Aortic smooth muscle cell (primary cell): ENCODE results near the gene GPNMB. TPM values are rescaled to one million over a fixed set of nuclear protein-coding genes. Genes with fewer than 3 reads are reported as not detected.

Experiments used
- total RNA-seq: library from RNA; depleted of rRNA; stranded (reverse); fragments of >200 nt; gene quantifications from 2 replicates; pipeline ENCODE4 v1.2.3, GENCODE V29; 2014

GPNMB gene
- 172 and 285 TPM in 2 replicates for total RNA-seq

GRCh38 chr7:23246555-23246954 lies at the start of gene GPNMB:
Gene GPNMB, plus strand, starts transcription at chr7:23246775. Its CDS starts 83 bp downstream, at chr7:23246858.

DNA sequence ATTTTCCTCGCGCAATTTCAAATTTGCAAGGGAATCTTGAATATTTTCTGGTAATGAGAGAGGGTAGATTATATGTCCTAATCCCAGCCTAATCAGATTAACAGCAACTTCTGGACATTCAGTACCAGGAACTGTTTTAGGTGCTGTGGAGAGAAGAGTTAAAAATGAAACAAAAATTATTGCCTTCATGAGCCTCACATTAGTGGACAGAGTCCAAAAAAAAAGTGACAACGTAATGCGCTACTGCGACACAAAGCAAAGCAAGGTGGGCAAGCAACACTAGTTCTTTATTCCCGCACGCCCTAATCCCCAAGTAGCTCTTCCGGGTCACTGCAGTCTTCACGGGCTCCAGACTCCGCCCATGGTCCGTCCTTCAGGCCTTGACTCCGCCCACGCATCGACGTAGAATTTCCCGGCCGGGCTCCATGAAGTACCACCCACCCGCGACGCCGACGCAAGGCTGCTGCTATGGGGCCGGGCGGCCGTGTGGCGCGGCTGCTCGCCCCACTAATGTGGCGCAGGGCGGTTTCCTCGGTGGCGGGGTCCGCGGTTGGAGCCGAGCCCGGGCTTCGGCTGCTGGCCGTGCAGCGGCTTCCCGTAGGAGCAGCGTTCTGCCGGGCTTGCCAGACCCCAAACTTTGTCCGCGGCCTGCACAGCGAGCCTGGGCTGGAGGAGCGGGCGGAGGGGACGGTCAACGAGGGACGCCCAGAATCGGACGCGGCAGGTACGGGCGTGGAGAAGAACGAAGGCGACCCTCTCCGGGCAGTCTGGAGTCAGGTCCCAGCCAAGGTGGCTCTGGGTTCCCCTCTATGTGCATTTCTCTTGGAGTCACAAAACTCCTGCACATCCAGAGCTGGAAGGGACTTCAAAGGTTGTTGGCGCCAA lies 52.6 kb downstream of the GPNMB start, which contains the start of gene MALSU1:
Gene MALSU1, plus strand, starts transcription at position 455 of the 885 bp plus-strand sequence. Its CDS starts 14 bp downstream, at position 469.

Other genes starting within 250 kb of the GPNMB start
- 124 and 126 TPM in 2 replicates for gene HYCC1, start 232.6 kb upstream of the GPNMB start, total RNA-seq
- 21.4 and 29.2 TPM in 2 replicates for gene KLHL7, start 141.0 kb upstream of the GPNMB start, total RNA-seq
- gene NUP42, start 64.7 kb upstream of the GPNMB start, total RNA-seq, result 23.6 and 28.0 TPM in 2 replicates
- 110 and 111 TPM in 2 replicates for gene MALSU1, start 52.6 kb downstream of the GPNMB start, total RNA-seq
- 17.6 and 17.9 TPM in 2 replicates for gene IGF2BP3, start 223.7 kb downstream of the GPNMB start, total RNA-seq